Stimulated activated CD4-positive, alpha-beta T cell treated with anti-CD3 and anti-CD28 coated beads, Interleukin-1b, Interleukin-23, amount 100 ng/mL, for 48 hours (primary cell): ENCODE measurements around the gene GMEB1.
"Not testable (repeated sequence)": the region's sequence is repeated elsewhere in the genome, so short reads cannot be mapped to it uniquely, and the experiment has no call there.

ENCODE experiments used
- DNase-seq: peaks from one replicate; pipeline ENCODE4 v3.0.0-alpha.2; 2020

Gene GMEB1

DNA sequence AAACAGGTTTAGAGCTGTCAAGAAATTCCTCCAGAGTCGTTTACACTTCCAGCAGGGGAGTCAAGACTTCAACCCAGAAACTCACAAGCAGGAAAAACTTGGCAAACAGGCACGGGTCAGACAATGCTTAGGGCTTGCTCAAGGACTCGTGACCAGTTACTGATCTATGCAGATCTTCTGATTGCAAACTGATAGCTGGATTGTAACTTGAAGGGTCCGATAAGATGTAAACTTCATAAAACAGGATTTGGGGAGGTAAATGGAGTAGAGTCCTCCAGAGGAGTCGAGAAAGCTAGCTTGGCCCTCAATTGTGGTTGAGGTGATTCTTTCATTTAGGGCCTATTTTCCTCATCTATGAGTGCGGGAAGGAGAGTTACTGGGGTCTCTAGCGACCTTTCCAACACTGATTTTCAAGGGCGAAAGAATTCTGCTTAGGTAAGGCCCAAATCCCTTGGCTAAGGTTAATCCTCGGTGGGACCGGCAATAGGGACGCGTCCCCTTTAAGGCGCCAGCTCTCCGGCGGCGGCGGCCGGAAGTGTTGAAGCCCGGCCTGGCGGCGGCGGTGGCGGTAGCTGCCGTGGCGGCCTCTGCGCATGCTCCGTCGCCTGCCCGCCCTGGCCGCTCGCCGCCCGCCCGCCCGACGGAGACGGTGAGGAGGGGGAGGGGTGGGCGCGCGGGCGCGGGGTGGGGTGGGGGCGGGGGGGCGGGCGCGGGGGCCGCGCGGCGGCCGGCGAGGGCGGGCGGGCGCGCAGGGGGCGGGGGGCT lies at the start of gene GMEB1:
TSS of gene GMEB1 (plus strand) at position 594 of the 765 bp plus-strand sequence. CDS start 14,829 bp downstream, outside the sequence.
- DNase-seq, result peak; percentile 88

GRCh38 chr1:28631713-28632112 lies 36.9 kb upstream of the GMEB1 start:
- no peak for DNase-seq

GRCh38 chr1:28632560-28632959 lies 36.0 kb upstream of the GMEB1 start:
- DNase-seq, result no peak

GRCh38 chr1:28640766-28641165 lies 27.8 kb upstream of the GMEB1 start:
- no peak for DNase-seq

DNA sequence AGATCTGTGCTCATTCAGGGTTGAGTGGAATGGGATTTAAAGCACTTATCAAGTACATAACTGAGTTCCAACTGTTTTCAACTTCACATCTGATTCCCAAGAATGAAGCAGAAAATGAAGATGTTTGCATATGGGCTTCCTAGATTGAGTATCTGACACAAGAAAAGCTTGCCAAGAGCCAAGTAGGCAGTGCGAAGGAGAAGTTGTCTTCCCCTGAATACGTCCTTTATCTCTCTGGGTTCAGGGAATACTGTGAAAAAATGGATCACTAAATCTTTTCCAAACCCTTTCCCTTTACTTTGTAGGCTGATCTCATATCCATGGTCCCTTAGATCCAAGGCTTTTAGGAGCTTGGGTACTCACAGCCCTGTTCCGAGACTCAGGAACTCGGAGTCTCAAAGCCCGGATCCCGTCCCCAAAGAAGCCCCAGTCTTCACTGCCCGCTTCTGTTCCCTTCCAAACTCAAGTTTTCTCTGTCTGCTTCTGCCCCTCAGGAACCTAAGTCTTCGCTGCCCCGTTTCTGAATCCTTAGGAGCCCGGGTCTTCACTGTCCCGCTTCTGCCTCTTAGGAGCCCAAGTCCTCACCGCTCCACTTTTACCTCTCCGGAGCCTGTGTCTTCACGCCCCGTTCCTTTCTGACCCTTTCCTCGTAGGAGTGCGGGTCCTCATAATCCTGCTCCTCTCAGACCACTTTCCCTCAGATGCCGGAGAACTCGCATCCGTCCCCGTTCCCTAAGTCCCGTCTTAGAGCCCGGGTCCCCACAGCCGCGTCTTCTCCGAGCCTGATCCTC lies 26.3 kb upstream of the GMEB1 start:
- DNase-seq, result no peak

GRCh38 chr1:28642847-28643635 lies 25.5 kb upstream of the GMEB1 start, which contains the start of gene TAF12:
Gene TAF12 (minus strand): TSS chr1:28643067. CDS start chr1:28622081, 20,986 bp downstream.
- DNase-seq, result peak; percentile 91

DNA sequence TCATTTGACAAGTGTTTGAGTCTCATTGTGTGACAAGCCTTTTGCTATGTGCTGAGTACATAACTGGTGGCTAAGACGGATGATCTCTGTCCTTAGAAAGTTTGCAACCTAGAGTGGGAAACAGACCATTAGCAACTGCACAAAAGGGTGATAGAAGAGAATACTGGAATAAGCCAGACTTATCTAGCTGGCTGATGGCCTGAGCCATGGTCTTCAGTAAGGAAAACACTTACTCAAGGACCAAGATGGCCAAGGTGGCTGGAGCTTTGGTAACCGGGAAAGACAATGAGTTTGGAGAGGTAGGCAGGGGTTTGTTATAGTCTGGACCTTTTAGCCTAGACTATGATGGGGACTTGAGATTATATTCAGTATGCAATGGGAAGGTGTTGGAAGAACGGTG lies 24.1 kb upstream of the GMEB1 start:
- DNase-seq, result no peak

DNA sequence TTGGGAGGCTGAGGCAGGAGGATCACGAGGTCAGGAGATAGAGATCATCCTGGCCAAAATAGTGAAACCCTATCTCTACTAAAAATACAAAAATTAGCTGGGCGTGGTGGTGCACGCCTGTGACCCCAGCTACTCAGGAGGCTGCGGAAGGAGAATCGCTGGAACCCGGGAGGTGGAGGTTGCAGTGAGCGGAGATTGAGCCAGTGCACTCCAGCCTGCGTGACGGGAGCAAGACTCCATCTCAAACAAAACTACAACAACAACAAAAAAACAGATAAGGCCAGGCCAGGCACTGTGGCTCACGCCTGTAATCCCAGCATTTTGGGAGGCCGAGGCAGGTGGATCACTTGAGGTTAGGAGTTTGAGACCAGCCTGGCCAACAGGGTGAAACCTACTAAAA lies 23.2 kb upstream of the GMEB1 start:
- DNase-seq, result not testable (repeated sequence)

GRCh38 chr1:28646040-28646439 lies 22.5 kb upstream of the GMEB1 start:
- no peak for DNase-seq

DNA sequence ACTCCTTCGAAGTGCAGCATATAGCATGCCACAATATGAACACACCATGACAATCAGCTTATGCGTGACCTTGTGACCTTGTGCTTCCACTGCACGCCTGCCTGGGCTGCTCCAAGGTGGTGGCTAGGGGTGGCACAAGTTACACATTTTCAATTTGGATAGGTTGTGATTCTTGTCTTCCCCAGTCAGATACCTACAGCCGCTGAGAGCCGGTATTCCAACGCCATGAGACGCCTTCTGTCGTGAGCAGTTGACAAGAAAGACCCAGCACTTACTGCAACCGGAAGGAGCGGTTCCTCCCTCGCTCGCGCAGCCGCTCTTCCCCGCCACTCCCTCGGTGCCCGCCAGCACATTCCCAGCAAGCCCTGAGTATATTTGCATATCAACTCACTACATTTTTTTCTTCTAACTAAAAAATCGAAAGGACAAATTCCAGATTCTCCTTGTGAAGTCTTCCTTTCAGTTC lies 20.5 kb upstream of the GMEB1 start:
- peak; percentile 91 for DNase-seq

- peak; percentile 90 for DNase-seq
These were observed 19.9 kb upstream of the GMEB1 start, which contains the start of gene RNU11 for GRCh38 chr1:28648474-28649198. Gene RNU11 (plus strand): TSS chr1:28648600.

DNA sequence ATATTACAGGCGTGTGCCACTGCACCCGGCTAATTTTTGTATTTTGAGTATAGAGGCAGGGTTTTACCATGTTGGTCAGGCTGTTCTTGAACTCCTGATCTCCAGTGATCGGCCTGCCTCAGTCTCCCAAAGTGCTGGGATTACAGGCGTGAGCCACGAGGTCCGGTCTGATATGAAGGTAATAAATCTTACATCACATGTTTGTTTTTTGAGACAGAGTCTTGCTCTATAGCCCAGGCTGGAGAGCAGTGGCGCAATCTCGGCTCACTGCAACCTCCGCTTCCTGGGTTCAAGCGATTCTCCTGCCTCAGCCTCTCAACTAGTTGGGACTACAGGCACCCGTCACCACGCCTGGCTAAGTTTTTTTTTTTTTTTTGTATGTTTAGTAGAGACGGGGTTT lies 15.5 kb upstream of the GMEB1 start:
- DNase-seq, result not testable (repeated sequence)

GRCh38 chr1:28653870-28654269 lies 14.7 kb upstream of the GMEB1 start:
- not testable (repeated sequence) for DNase-seq

- not testable (repeated sequence) for DNase-seq
These were observed 12.9 kb upstream of the GMEB1 start for GRCh38 chr1:28655448-28656311.

DNA sequence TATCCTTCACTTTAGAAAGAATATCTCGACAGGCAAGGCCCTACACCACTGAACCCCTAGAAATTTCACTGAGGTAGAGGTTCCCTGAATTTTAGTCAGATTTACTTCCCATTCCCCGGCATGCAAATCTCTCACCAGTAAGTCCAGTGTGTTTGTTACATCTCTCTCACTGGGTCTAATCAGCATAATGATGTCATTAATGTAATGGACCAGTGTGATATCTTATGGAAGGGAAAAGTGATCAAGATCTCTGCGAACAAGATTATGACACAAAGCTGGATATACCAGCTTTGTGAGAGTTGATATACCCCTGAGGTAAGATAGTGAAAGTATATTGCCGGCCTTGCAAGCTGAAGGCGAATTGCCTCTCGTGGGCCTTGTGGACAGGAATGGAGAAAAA lies 12.2 kb upstream of the GMEB1 start:
- DNase-seq, result no peak

- no peak for DNase-seq
These were observed 4.6 kb upstream of the GMEB1 start for GRCh38 chr1:28663871-28664470.

DNA sequence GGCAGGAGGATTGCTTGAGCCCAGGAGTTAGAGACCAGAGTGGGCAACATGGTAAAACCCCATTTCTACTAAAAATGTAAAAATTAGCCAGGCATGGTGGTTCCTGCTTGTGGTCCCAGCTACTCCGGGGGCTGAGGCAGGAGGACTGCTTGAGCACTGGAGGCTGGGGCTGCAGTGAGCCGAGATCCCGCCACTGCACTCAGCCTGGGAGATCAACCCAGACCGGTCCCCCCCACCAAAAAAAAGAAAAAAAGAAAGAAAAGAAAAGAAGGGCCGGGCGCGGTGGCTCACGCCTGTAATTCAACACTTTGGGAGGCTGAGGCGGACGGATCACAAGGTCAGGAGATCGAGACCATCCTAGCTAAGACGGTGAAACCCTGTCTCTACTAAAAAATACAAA lies 1.8 kb upstream of the GMEB1 start:
- DNase-seq, result no peak

- peak; percentile 35 for DNase-seq
These were observed 556 bp downstream of the GMEB1 start for GRCh38 chr1:28668956-28669723.

- DNase-seq, result no peak
These were observed 2.7 kb downstream of the GMEB1 start for GRCh38 chr1:28671254-28671780.

DNA sequence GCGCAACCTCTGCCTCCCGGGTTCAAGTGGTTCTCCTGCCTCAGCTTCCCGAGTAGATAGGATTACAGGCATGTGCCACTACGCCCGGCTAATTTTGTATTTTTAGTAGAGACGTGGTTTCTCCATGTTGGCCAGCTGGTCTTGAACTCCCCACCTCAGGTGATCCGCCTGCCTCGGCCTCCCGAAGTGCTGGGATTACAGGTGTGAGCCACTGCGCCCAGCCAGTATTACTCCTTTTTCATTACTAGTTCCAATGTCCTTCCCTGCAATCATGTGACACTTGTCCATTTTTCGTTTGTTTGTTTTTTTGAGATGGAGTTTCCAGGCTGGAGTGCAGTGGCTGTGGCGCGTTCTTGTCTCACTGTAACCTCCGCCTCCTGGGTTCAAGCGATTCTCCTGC lies 4.4 kb downstream of the GMEB1 start:
- not testable (repeated sequence) for DNase-seq
